ENCODE results near the gene ADAM15.

Gene ADAM15

DNA sequence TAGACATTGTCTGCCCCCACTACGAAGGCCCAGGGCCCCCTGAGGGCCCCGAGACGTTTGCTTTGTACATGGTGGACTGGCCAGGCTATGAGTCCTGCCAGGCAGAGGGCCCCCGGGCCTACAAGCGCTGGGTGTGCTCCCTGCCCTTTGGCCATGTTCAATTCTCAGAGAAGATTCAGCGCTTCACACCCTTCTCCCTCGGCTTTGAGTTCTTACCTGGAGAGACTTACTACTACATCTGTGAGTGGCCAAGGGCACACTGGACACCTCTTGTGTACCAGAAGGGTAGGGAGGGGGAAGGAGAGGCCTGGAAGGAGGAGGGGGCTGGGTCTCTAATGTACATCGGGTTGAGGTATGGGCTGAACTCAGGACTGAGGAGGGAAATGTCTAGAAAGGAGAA is 15.7 kb downstream of the ADAM15 start:
- Histone ChIP-seq H3K27me3 (ENCODE audit: control insufficient read depth, low read length) (no peaks in the 10 kb centered on the region), H3K79me2 (ENCODE audit: control insufficient read depth, low read length) (peaks cover 19% of the 10 kb centered on the region), H3K36me3 (ENCODE audit: control insufficient read depth, low read length) (peaks cover 39% of the 10 kb centered on the region), H3K9me2 (replicated peaks; ENCODE audit: control insufficient read depth, low read length) (no peaks in the 10 kb centered on the region), H3K9me3 (ENCODE audit: control insufficient read depth, insufficient read depth, low read length) (no peaks in the 10 kb centered on the region), H3F3A (ENCODE audit: control insufficient read depth, insufficient read depth) (peaks cover 10% of the 10 kb centered on the region), H3K4me2 (ENCODE audit: low read length) (peak overlapping the region; percentile 38; the same call in 1 of the 2 replicates), H3K4me1 (ENCODE audit: control insufficient read depth, low read length) (peaks cover 65% of the 10 kb centered on the region), H3K4me3 (ENCODE audit: low read length) (no peak overlapping the region), H4K20me1 (ENCODE audit: control insufficient read depth, insufficient read depth, low read depth, low read length) (0 out of 2 replicates have a peak, but pooled peaks cover 3% of the 10 kb centered on the region), H3K27ac (ENCODE audit: low read depth, low read length) (no peak overlapping the region)
- TF ChIP-seq, protein P1, sequence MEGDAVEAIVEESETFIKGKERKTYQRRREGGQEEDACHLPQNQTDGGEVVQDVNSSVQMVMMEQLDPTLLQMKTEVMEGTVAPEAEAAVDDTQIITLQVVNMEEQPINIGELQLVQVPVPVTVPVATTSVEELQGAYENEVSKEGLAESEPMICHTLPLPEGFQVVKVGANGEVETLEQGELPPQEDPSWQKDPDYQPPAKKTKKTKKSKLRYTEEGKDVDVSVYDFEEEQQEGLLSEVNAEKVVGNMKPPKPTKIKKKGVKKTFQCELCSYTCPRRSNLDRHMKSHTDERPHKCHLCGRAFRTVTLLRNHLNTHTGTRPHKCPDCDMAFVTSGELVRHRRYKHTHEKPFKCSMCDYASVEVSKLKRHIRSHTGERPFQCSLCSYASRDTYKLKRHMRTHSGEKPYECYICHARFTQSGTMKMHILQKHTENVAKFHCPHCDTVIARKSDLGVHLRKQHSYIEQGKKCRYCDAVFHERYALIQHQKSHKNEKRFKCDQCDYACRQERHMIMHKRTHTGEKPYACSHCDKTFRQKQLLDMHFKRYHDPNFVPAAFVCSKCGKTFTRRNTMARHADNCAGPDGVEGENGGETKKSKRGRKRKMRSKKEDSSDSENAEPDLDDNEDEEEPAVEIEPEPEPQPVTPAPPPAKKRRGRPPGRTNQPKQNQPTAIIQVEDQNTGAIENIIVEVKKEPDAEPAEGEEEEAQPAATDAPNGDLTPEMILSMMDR (IDR thresholded peaks at IDR 0.05; ENCODE audit: low read depth, low read length, poor library complexity, severe bottlenecking): no peak
- TF ChIP-seq EZH2phosphoT487 (IDR thresholded peaks at IDR 0.05; ENCODE audit: borderline replicate concordance, low read length): no peak

DNA sequence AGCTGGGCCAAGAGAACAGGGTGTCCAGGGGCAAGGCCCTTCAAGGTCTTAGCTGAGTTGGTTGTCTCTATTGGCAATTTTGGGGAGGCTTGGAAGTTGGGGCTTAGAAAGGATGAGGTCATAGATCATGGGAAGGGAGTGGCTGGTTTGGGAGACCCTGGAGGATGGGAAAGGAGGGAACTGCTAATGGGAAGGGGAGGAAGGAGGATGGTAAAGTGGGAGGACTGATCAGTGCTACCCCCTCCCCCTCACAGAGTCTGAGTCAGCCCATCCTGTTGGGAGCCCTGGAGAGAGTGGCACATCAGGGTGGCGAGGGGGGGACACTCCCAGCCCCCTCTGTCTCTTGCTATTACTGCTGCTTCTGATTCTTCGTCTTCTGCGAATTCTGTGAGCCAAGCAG is 17.5 kb downstream of the ADAM15 start:
- Histone ChIP-seq H3K9me3 (ENCODE audit: control insufficient read depth, insufficient read depth, low read length) (no peaks in the 10 kb centered on the region), H3K9me2 (replicated peaks; ENCODE audit: control insufficient read depth, low read length) (no peaks in the 10 kb centered on the region), H3K4me2 (ENCODE audit: low read length) (no peak overlapping the region), H3K27ac (ENCODE audit: low read depth, low read length) (no peak overlapping the region), H3K4me1 (ENCODE audit: control insufficient read depth, low read length) (peaks cover 66% of the 10 kb centered on the region), H4K20me1 (ENCODE audit: control insufficient read depth, insufficient read depth, low read depth, low read length) (0 out of 2 replicates have a peak, but pooled peaks cover 3% of the 10 kb centered on the region), H3K4me3 (ENCODE audit: low read length) (no peak overlapping the region), H3K36me3 (ENCODE audit: control insufficient read depth, low read length) (peaks cover 39% of the 10 kb centered on the region), H3K79me2 (ENCODE audit: control insufficient read depth, low read length) (peaks cover 19% of the 10 kb centered on the region), H3F3A (ENCODE audit: control insufficient read depth, insufficient read depth) (peaks cover 21% of the 10 kb centered on the region), H3K27me3 (ENCODE audit: control insufficient read depth, low read length) (no peaks in the 10 kb centered on the region)
- no peak for TF ChIP-seq EZH2phosphoT487 (IDR thresholded peaks at IDR 0.05; ENCODE audit: borderline replicate concordance, low read length)
- TF ChIP-seq, protein P1 (IDR thresholded peaks at IDR 0.05; ENCODE audit: low read depth, low read length, poor library complexity, severe bottlenecking): no peak

DNA sequence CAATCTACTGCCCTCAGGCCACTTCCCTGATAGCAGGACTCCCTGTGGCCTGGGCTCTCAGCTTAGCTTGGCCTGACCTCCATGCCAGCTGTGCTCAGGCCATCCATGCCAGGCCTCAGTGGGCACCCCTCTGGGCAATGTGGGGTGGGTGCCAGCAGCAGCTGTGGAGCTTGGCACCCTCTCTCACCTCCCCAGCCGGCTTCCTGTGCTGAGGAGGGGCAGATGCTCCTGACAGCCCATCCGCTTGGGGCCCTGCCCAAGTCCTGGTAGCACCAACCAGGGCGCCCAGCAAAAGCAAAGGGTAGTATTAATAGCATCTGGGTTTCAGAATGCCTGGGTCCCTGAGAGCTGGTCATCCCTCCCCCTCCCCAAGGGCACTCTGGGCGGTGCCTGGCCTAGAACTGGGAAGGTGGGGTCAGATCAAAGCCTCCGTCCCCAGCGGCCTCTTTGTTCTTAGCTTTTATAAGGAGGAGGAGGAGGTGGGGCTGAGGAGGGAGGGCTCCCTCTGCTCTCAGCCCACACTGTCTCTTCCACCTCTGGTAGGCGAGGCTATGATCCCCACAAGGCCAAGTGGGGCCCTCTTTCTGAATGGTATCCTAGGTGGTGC is 18.5 kb downstream of the ADAM15 start:
- Histone ChIP-seq H3K4me3 (ENCODE audit: low read length) (no peak overlapping the region), H3K36me3 (ENCODE audit: control insufficient read depth, low read length) (peaks cover 39% of the 10 kb centered on the region), H3K9me3 (ENCODE audit: control insufficient read depth, insufficient read depth, low read length) (no peaks in the 10 kb centered on the region), H3K27me3 (ENCODE audit: control insufficient read depth, low read length) (no peaks in the 10 kb centered on the region), H3K27ac (ENCODE audit: low read depth, low read length) (no peak overlapping the region), H3K4me2 (ENCODE audit: low read length) (peak overlapping the region; percentile 84), H3K4me1 (ENCODE audit: control insufficient read depth, low read length) (peaks cover 70% of the 10 kb centered on the region), H3K9me2 (replicated peaks; ENCODE audit: control insufficient read depth, low read length) (no peaks in the 10 kb centered on the region), H3F3A (ENCODE audit: control insufficient read depth, insufficient read depth) (peaks cover 19% of the 10 kb centered on the region), H4K20me1 (ENCODE audit: control insufficient read depth, insufficient read depth, low read depth, low read length) (0 out of 2 replicates have a peak, but pooled peaks cover 2% of the 10 kb centered on the region), H3K79me2 (ENCODE audit: control insufficient read depth, low read length) (peaks cover 9% of the 10 kb centered on the region)
- TF ChIP-seq, protein P1 (IDR thresholded peaks at IDR 0.05; ENCODE audit: low read depth, low read length, poor library complexity, severe bottlenecking): no peak
- no peak for TF ChIP-seq EZH2phosphoT487 (IDR thresholded peaks at IDR 0.05; ENCODE audit: borderline replicate concordance, low read length)

All from DOHH2 (cell line).